Vagina (tissue), 2 donors: Measurements from ENCODE around the gene KCNK18. TPM values are rescaled to one million over a fixed set of nuclear protein-coding genes. Genes with fewer than 3 reads are reported as not detected.

Experiments used
- DNase-seq, 2 donors: peaks; one replicate each; pipeline ENCODE4 v3.0.0-alpha.2; 2017; ENCODE audit errors: extremely low spot score in 2 of 2
- H3K27ac ChIP-seq: fragments of 200-600 bp; sonication (generic); one replicate; pipeline ENCODE4 v1.5.1; 2019
- H3K27me3 ChIP-seq: fragments of 200-600 bp; sonication (generic); one replicate; pipeline ENCODE4 v1.5.1; 2019
- H3K36me3 ChIP-seq, 2 donors: fragments of 200-600 bp; sonication (generic); one replicate each; pipeline ENCODE4 v1.5.1; 2017 to 2019
- H3K4me1 ChIP-seq: fragments of 200-600 bp; sonication (generic); one replicate; pipeline ENCODE4 v1.5.1; 2019
- H3K4me3 ChIP-seq, 2 donors: fragments of 200-600 bp; sonication (generic); 1 replicate in 1 of 2; 2 replicates in 1 of 2; pipeline ENCODE4 v1.5.1; 2016 to 2019
- H3K9me3 ChIP-seq: fragments of 200-600 bp; sonication (generic); one replicate; pipeline ENCODE4 v1.5.1; 2019
- POLR2A ChIP-seq, 2 donors: fragments of 450-650 bp; IDR thresholded peaks; one replicate each; pipeline ENCODE4 v1.6.1; 2017; ENCODE audit warnings: antibody characterized with exemption in 2 of 2, mild to moderate bottlenecking in 2 of 2, moderate library complexity in 2 of 2
- POLR2AphosphoS5 ChIP-seq, 2 donors: sonication (generic); formaldehyde crosslinking; IDR thresholded peaks; one replicate each; pipeline ENCODE4 v1.9.0; 2017; ENCODE audit warnings: antibody characterized with exemption in 2 of 2, mild to moderate bottlenecking in 2 of 2, low read depth in 1 of 2; ENCODE audit not compliant: insufficient read depth in 1 of 2
- intact Hi-C: fragments of 100-400 bp; cut with DNase I; formaldehyde crosslinking; loops from one replicate; pipeline ENCODE4 v1.15.1; 2023
- total RNA-seq: library from RNA; depleted of rRNA; stranded (reverse); fragments of >200 nt; gene quantifications from one replicate; pipeline ENCODE4 v1.2.3, GENCODE V29; 2016
- TF ChIP-seq, protein P1 (sequence below), 3 experiments: fragments of 450-650 bp in 2 of 3; fragments of 200-600 bp in 1 of 3; sonication (generic) in 1 of 3; IDR thresholded peaks; one replicate each; pipeline ENCODE4 v1.5.1; 2017 to 2019; ENCODE audit warnings: antibody characterized with exemption in 3 of 3, mild to moderate bottlenecking in 2 of 3, moderate library complexity in 2 of 3

The KCNK18 gene
- total RNA-seq, 1 donor from 2014 or later: not detected

DNA sequence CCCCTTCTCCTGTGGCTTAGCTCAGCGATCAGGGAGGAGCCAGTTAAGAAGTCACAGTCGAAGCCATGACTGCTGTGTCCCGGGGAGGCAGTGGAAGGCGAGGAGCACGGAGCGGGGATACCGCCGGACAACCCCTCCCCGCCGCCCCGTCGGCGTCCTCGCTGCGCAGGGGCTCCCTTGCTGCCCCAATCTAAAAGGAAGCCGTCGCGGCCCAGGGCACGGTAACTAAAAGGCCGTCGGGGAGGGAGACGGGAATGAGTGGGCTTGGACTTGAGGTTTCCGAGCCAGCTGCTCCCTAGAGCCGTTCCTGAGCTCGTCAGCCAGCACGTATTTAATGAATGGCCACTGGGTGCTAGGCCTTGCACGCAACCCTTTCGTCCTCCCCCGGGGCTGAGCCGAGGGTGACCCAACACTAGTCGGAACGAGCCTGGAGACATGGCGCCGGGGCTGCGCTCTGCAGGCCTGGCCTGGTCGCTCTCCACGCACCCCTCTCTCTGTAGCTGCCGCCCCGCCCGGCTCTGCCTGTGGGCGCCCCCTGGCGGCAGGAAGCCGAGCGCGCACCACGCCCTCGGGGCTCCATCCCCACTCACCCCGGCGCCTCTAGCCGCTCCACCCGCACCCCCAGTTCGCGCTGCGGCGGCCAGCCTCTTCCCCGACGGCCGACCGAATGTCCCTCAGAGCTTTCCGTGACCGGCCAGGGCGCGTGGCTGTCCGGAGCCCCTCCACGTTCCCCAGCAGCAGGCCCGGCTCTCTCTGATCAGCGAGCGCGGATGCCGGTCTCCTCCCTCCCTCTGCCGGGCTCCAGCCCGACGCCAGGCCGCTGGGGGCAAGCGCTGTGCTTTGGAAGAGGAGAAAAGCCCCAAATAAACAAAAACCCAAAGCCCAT lies 29.3 kb upstream of the KCNK18 start:
- H3K27me3 ChIP-seq: peaks cover 24% of the 10 kb centered on the region
- intact Hi-C loops: no loop called here

DNA sequence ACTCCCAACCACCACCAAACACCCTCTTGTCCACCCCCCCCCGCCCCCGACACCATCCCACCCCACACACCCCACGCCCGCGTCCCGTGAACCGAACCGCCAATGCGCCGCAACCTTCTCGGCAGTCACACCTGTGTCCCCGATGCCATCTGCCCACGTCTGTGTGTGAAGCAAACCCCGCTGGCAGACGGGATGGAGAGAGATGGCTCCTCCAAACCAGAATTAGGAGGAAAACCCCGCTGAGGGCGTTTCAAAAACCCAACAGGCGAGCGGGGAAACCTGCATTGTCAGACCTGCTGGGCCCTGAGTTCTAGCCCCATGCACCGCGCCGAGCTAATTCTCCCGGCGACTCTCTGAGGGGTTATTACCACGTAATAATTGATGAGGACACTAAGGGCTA lies 28.6 kb upstream of the KCNK18 start:
- no peak for DNase-seq
- Histone ChIP-seq H3K27me3 (peaks cover 22% of the 10 kb centered on the region), H3K36me3 (no peaks in the 10 kb centered on the region), H3K9me3 (no peaks in the 10 kb centered on the region), H3K27ac (no peak overlapping the region), H3K4me3 (peak overlapping the region in 1 of 2 donors; percentile 19), H3K4me1 (peaks cover 30% of the 10 kb centered on the region)
- TF ChIP-seq, protein P1, sequence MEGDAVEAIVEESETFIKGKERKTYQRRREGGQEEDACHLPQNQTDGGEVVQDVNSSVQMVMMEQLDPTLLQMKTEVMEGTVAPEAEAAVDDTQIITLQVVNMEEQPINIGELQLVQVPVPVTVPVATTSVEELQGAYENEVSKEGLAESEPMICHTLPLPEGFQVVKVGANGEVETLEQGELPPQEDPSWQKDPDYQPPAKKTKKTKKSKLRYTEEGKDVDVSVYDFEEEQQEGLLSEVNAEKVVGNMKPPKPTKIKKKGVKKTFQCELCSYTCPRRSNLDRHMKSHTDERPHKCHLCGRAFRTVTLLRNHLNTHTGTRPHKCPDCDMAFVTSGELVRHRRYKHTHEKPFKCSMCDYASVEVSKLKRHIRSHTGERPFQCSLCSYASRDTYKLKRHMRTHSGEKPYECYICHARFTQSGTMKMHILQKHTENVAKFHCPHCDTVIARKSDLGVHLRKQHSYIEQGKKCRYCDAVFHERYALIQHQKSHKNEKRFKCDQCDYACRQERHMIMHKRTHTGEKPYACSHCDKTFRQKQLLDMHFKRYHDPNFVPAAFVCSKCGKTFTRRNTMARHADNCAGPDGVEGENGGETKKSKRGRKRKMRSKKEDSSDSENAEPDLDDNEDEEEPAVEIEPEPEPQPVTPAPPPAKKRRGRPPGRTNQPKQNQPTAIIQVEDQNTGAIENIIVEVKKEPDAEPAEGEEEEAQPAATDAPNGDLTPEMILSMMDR (IDR thresholded peaks at IDR 0.05): no peak
- TF ChIP-seq POLR2AphosphoS5 (IDR thresholded peaks at IDR 0.05; ENCODE audit: insufficient read depth in 1 of 2, low read depth in 1 of 2): no peak
- TF ChIP-seq POLR2A (IDR thresholded peaks at IDR 0.05): no peak
- intact Hi-C loops: no loop called here

More for the DNA sequence above, 29.3 kb upstream of the KCNK18 start:
- peaks cover 37% of the 10 kb centered on the region for H3K4me1 ChIP-seq
- no peaks in the 10 kb centered on the region for H3K36me3 ChIP-seq
- H3K9me3 ChIP-seq: no peaks in the 10 kb centered on the region
- H3K4me3 ChIP-seq: peak overlapping the region; percentile 13 to 19
- no peak overlapping the region for H3K27ac ChIP-seq
- no peak for TF ChIP-seq POLR2AphosphoS5 (IDR thresholded peaks at IDR 0.05; ENCODE audit: insufficient read depth in 1 of 2, low read depth in 1 of 2)
- TF ChIP-seq, protein P1 (IDR thresholded peaks at IDR 0.05): peak; percentile 51 to 71 (median 64)
- no peak for DNase-seq

DNA sequence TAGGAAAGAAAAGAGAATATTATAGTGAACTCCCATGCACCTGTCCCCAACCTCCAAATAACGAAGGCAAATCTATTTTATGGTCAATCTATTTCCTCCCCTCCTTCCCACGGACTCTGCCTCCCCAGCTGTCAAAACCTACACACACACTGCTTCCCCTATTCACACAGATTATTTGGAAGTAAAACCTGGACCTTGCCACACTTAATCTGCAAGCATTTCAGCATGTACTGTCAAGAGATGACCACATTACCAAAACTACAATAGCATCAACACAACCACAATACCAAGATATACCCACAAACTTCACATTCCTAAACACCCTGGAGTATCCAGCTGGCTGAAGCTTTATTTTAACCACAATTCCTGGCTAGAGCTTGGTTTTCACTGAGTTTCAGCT lies 27.8 kb upstream of the KCNK18 start:
- no peak for DNase-seq
- no peaks in the 10 kb centered on the region for H3K9me3 ChIP-seq
- TF ChIP-seq POLR2A (IDR thresholded peaks at IDR 0.05): no peak
- TF ChIP-seq, protein P1 (IDR thresholded peaks at IDR 0.05): no peak
- TF ChIP-seq POLR2AphosphoS5 (IDR thresholded peaks at IDR 0.05; ENCODE audit: insufficient read depth in 1 of 2, low read depth in 1 of 2): no peak
- H3K36me3 ChIP-seq: no peaks in the 10 kb centered on the region
- intact Hi-C loops: no loop called here
- no peak overlapping the region for H3K27ac ChIP-seq
- H3K27me3 ChIP-seq: peaks cover 19% of the 10 kb centered on the region
- peaks cover 29% of the 10 kb centered on the region for H3K4me1 ChIP-seq
- no peak overlapping the region for H3K4me3 ChIP-seq

DNA sequence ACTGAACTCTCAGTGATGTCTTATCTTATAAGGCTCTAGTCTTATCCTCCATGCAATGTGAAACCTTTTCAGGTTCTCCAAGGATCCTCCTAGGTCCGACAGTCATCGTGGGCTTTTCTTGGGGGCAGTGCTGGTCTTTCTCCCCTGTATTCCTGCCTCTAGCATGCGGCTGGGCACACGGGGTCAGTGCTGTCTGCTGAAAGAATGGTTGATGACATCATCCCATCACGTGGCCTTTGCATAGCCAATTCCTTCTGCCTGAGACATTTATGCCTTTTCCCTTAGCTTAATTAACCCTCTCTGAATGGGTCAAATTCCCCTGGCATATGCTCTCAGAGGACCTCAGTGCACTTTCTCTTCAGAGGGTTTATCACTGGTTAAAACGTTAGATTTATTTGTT lies 27.0 kb upstream of the KCNK18 start:
- Histone ChIP-seq H3K27me3 (peaks cover 14% of the 10 kb centered on the region), H3K4me1 (peaks cover 31% of the 10 kb centered on the region), H3K36me3 (no peaks in the 10 kb centered on the region), H3K4me3 (no peak overlapping the region), H3K9me3 (no peaks in the 10 kb centered on the region), H3K27ac (no peak overlapping the region)
- intact Hi-C loops: no loop called here
- no peak for DNase-seq
- TF ChIP-seq, protein P1 (IDR thresholded peaks at IDR 0.05): no peak
- TF ChIP-seq POLR2A (IDR thresholded peaks at IDR 0.05): no peak
